Mesothelial cell of epicardium (in vitro differentiated cells): ENCODE measurements around the gene RPS16. TPM values are rescaled to one million over a fixed set of nuclear protein-coding genes. Genes with fewer than 3 reads are reported as not detected.

ENCODE experiments used
- DNase-seq, 2 experiments: peaks; one replicate each; pipeline ENCODE4 v3.0.0; 2021; ENCODE audit warnings: low spot score in 2 of 2; ENCODE audit not compliant: unreplicated experiment in 2 of 2
- H3K27ac Mint-ChIP-seq: 2 replicates; pipeline ENCODE4 v1.8.0; 2021; ENCODE audit warnings: mixed read lengths
- H3K27me3 Mint-ChIP-seq: 2 replicates; pipeline ENCODE4 v1.8.0; 2021; ENCODE audit warnings: low read depth, mixed read lengths
- H3K36me3 Mint-ChIP-seq: 2 replicates; pipeline ENCODE4 v1.8.0; 2021; ENCODE audit warnings: mixed read lengths
- H3K4me1 Mint-ChIP-seq: 2 replicates; pipeline ENCODE4 v1.8.0; 2021; ENCODE audit warnings: mixed read lengths
- H3K4me3 Mint-ChIP-seq: 2 replicates; pipeline ENCODE4 v1.8.0; 2021; ENCODE audit warnings: mild to moderate bottlenecking, moderate library complexity, mixed read lengths
- H3K9me3 Mint-ChIP-seq: 2 replicates; pipeline ENCODE4 v1.8.0; 2021; ENCODE audit warnings: mixed read lengths
- CTCF ChIP-seq: fragments of 200-600 bp; sonication (generic); IDR thresholded peaks from one replicate; pipeline ENCODE4 v1.5.0; 2021; ENCODE audit warnings: antibody characterized with exemption; ENCODE audit not compliant: unreplicated experiment
- total RNA-seq: library from RNA; stranded (reverse); gene quantifications from 3 replicates; pipeline ENCODE4 v1.2.1, GENCODE V29; 2021

RPS16 gene
- 1,616 to 1,722 TPM (median 1,707 TPM) in 3 replicates for total RNA-seq

GRCh38 chr19:39435499-39436349 is at the start of gene RPS16:
Gene RPS16 (minus strand): TSS chr19:39435949. CDS start chr19:39435895, 54 bp downstream.
- H3K27ac Mint-ChIP-seq: peak within 1 kb of the TSS; percentile 99
- DNase-seq: peak; percentile 98 to 99
- no peak for TF ChIP-seq CTCF
- H3K9me3 Mint-ChIP-seq: no peaks in the 10 kb centered on the region
- H3K27me3 Mint-ChIP-seq: no peaks in the 10 kb centered on the region
- peaks cover 23% of the 10 kb centered on the region for H3K4me1 Mint-ChIP-seq
- H3K36me3 Mint-ChIP-seq: peaks cover 16% of the 10 kb centered on the region
- peak within 1 kb of the TSS; percentile 100 for H3K4me3 Mint-ChIP-seq

- peaks cover 21% of the 10 kb centered on the region for H3K36me3 Mint-ChIP-seq
- TF ChIP-seq CTCF: no peak
- no peak for DNase-seq
- H3K4me3 Mint-ChIP-seq: peak overlapping the region; percentile 28
- H3K4me1 Mint-ChIP-seq: peaks cover 22% of the 10 kb centered on the region
- no peaks in the 10 kb centered on the region for H3K27me3 Mint-ChIP-seq
- no peak overlapping the region for H3K27ac Mint-ChIP-seq
- no peaks in the 10 kb centered on the region for H3K9me3 Mint-ChIP-seq
Measured at GRCh38 chr19:39483141-39483540, 47.4 kb upstream of the RPS16 start.

GRCh38 chr19:39481676-39482075 is 45.9 kb upstream of the RPS16 start:
- no peak for DNase-seq
- peaks cover 15% of the 10 kb centered on the region for H3K36me3 Mint-ChIP-seq
- peak overlapping the region; percentile 85 for H3K4me3 Mint-ChIP-seq
- no peaks in the 10 kb centered on the region for H3K27me3 Mint-ChIP-seq
- TF ChIP-seq CTCF: no peak
- H3K9me3 Mint-ChIP-seq: no peaks in the 10 kb centered on the region
- H3K27ac Mint-ChIP-seq: peak overlapping the region; percentile 98
- peaks cover 22% of the 10 kb centered on the region for H3K4me1 Mint-ChIP-seq

- Mint-ChIP-seq H3K4me1 (peaks cover 22% of the 10 kb centered on the region), H3K27ac (peak overlapping the region; percentile 98), H3K4me3 (peak overlapping the region; percentile 85), H3K36me3 (peaks cover 14% of the 10 kb centered on the region), H3K27me3 (no peaks in the 10 kb centered on the region), H3K9me3 (no peaks in the 10 kb centered on the region)
- DNase-seq: no peak
- TF ChIP-seq CTCF: no peak
Measured at GRCh38 chr19:39481229-39481545, 45.4 kb upstream of the RPS16 start.

- peak; percentile 95 to 99 for DNase-seq
- H3K4me3 Mint-ChIP-seq: peak within 1 kb of the TSS; percentile 85
- H3K36me3 Mint-ChIP-seq: peaks cover 15% of the 10 kb centered on the region
- peak within 1 kb of the TSS; percentile 98 for H3K27ac Mint-ChIP-seq
- no peaks in the 10 kb centered on the region for H3K9me3 Mint-ChIP-seq
- peaks cover 22% of the 10 kb centered on the region for H3K4me1 Mint-ChIP-seq
- no peak for TF ChIP-seq CTCF
- no peaks in the 10 kb centered on the region for H3K27me3 Mint-ChIP-seq
Measured at GRCh38 chr19:39480337-39481228, 44.8 kb upstream of the RPS16 start, which contains the start of gene TIMM50. Gene TIMM50 (plus strand): TSS chr19:39480838. CDS start chr19:39480854, 16 bp downstream.
